Measurements from ENCODE around the gene MT3.

The MT3 gene

GRCh38 chr16:56636616-56637413 is 47.5 kb downstream of the MT3 start:
- no peak for DNase-seq
- H3K4me3 ChIP-seq (ENCODE audit: insufficient read depth, low read depth, low read length, poor library complexity, severe bottlenecking) = no peak overlapping the region
- H3K27ac ChIP-seq (ENCODE audit: insufficient read depth, low read length, poor library complexity, severe bottlenecking) = no peak overlapping the region
- peaks cover 62% of the 10 kb centered on the region for H3K27me3 ChIP-seq (replicated peaks; ENCODE audit: control insufficient read depth, insufficient read depth, low read length, poor library complexity, severe bottlenecking)
- no peaks in the 10 kb centered on the region for H3K36me3 ChIP-seq (ENCODE audit: control insufficient read depth, insufficient read depth, low read length)
- peaks cover 27% of the 10 kb centered on the region for H3K4me1 ChIP-seq (ENCODE audit: control insufficient read depth, insufficient read depth, low read length, poor library complexity, severe bottlenecking)
- no peaks in the 10 kb centered on the region for H3K9me3 ChIP-seq (ENCODE audit: control insufficient read depth, low read length)

GRCh38 chr16:56637814-56638750 is 48.8 kb downstream of the MT3 start, which contains the start of gene MT1A:
Gene MT1A, plus strand, starts transcription at chr16:56638666. Its CDS starts 73 bp downstream, at chr16:56638739.
- DNase-seq = no peak
- H3K27me3 ChIP-seq (replicated peaks; ENCODE audit: control insufficient read depth, insufficient read depth, low read length, poor library complexity, severe bottlenecking) = peaks cover 49% of the 10 kb centered on the region

GRCh38 chr16:56639045-56639444 is 49.7 kb downstream of the MT3 start:
- no peak overlapping the region for H3K27ac ChIP-seq (ENCODE audit: insufficient read depth, low read length, poor library complexity, severe bottlenecking)
- no peaks in the 10 kb centered on the region for H3K36me3 ChIP-seq (ENCODE audit: control insufficient read depth, insufficient read depth, low read length)
- no peak for DNase-seq
- no peaks in the 10 kb centered on the region for H3K9me3 ChIP-seq (ENCODE audit: control insufficient read depth, low read length)
- H3K4me3 ChIP-seq (ENCODE audit: insufficient read depth, low read depth, low read length, poor library complexity, severe bottlenecking) = no peak overlapping the region
- H3K27me3 ChIP-seq (replicated peaks; ENCODE audit: control insufficient read depth, insufficient read depth, low read length, poor library complexity, severe bottlenecking) = peaks cover 42% of the 10 kb centered on the region
- H3K4me1 ChIP-seq (ENCODE audit: control insufficient read depth, insufficient read depth, low read length, poor library complexity, severe bottlenecking) = peaks cover 33% of the 10 kb centered on the region

More at GRCh38 chr16:56637814-56638750, 48.8 kb downstream of the MT3 start, which contains the start of gene MT1A:
- Histone ChIP-seq H3K9me3 (ENCODE audit: control insufficient read depth, low read length) (no peaks in the 10 kb centered on the region), H3K36me3 (ENCODE audit: control insufficient read depth, insufficient read depth, low read length) (no peaks in the 10 kb centered on the region), H3K4me1 (ENCODE audit: control insufficient read depth, insufficient read depth, low read length, poor library complexity, severe bottlenecking) (peaks cover 23% of the 10 kb centered on the region), H3K27ac (ENCODE audit: insufficient read depth, low read length, poor library complexity, severe bottlenecking) (no peak within 1 kb of the TSS), H3K4me3 (ENCODE audit: insufficient read depth, low read depth, low read length, poor library complexity, severe bottlenecking) (peak within 1 kb of the TSS; percentile 13)

- Histone ChIP-seq H3K4me1 (ENCODE audit: control insufficient read depth, insufficient read depth, low read length, poor library complexity, severe bottlenecking) (peaks cover 30% of the 10 kb centered on the region), H3K27ac (ENCODE audit: insufficient read depth, low read length, poor library complexity, severe bottlenecking) (no peak overlapping the region), H3K9me3 (ENCODE audit: control insufficient read depth, low read length) (no peaks in the 10 kb centered on the region), H3K4me3 (ENCODE audit: insufficient read depth, low read depth, low read length, poor library complexity, severe bottlenecking) (no peak overlapping the region), H3K27me3 (replicated peaks; ENCODE audit: control insufficient read depth, insufficient read depth, low read length, poor library complexity, severe bottlenecking) (peaks cover 32% of the 10 kb centered on the region), H3K36me3 (ENCODE audit: control insufficient read depth, insufficient read depth, low read length) (no peaks in the 10 kb centered on the region)
- no peak for DNase-seq
Observed at GRCh38 chr16:56640076-56640475, 50.7 kb downstream of the MT3 start.

Data from effector memory CD4-positive, alpha-beta T cell (primary cell).